T-helper 2 cell treated with Interferon-gamma antibody and Interleukin-4, amounts not matched to agents 100 ng/mL and 5 ng/mL, for 36 hours (primary cell): Measurements from ENCODE around the gene MRPS25. TPM values are rescaled to one million over a fixed set of nuclear protein-coding genes. Genes with fewer than 3 reads are reported as not detected.
"Not testable (repeated sequence)": the region's sequence is repeated elsewhere in the genome, so short reads cannot be mapped to it uniquely, and the experiment has no call there.

Source experiments
- intact Hi-C: fragments of 100-400 bp; cut with micrococcal nuclease; formaldehyde crosslinking; loops from one replicate; pipeline ENCODE4 v1.15.1; 2023
- total RNA-seq: library from RNA; stranded (reverse); gene quantifications from 2 replicates; pipeline ENCODE4 v1.2.3, GENCODE V29; 2022

Gene MRPS25
- total RNA-seq, 1 donor from 2014 or later = 65.8 TPM

DNA sequence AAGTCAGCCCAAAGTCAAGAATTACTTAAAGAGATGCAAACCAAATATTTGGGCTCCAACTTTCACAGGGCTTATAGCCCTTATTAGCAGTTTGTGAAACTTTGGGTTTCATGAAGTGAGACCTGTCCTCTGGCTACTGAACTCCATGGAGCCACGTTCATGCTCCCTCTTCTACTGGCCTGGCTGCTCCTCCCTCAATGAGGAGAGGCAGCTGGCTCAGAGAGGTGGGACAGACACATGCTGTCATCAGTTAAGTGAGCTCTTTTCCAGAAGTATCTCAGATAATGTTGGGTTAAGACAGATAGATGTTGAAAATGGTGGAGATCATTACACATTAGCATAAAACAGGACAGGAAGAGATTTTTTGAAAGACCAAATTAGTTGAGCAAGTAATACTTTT, 19.4 kb downstream of the MRPS25 start:
- intact Hi-C loops = loop anchor here (10.0 kb wide), 1 partner anchor 121 kb away; no protein-coding TSS in a partner anchor

DNA sequence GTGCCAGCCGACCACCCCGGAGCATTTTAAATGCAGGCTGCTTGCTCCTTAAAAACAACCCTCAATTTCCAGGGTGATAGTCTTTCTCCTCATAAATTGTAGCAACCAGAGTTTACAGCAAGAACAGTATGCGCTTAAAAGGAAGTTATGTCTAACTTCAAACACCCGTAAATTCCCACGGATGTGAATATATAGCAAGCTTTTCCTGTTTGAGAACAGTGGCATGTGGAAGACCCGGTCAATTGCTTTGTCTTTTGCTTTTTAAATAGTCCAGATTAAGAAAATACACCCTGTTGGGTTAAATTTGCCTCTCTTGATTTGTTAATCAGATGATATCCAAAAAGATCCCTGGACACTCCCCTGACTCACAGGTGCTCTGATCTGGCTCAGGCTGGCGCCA, 20.8 kb downstream of the MRPS25 start:
- intact Hi-C loops = loop anchor here (10.0 kb wide), 1 partner anchor 120 kb away; no protein-coding TSS in a partner anchor

DNA sequence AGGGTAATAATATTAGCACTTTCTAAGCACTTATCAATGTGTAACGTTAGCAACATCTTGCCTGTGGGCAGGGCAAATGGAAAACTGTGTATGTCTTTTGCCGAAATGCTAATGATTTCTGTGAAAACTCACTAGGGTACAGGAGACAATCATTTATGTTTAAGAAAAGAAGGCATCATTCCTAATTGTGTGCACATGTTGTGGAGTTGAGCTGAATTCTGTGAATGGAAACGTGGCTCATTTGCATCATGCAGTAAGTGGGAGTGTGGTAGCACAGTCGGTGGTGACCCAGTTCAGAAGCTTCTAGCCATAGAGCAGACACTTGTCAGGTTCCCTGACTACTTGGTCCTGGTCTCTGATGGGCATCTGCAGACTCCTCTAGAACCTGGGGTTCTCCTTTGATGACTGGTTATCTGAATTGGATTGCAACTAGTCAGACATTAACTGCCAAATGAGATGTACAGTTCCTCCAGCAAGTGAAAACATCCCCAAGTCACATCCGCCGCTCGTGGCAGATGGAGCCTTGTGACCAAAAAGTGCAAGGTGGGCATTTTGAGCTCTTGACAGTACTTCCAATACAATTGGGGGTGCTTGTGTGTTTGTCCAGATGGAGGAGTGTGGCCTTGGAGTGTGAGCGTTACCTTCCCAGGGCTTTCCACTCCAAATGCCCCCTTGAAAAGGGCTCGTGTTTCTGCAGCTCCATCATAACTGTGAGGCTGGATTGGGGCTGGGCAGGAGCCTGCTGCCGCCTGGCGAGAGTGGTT, 21.5 kb downstream of the MRPS25 start:
- intact Hi-C loops = loop anchor here (10.0 kb wide), 1 partner anchor 119 kb away; no protein-coding TSS in a partner anchor

DNA sequence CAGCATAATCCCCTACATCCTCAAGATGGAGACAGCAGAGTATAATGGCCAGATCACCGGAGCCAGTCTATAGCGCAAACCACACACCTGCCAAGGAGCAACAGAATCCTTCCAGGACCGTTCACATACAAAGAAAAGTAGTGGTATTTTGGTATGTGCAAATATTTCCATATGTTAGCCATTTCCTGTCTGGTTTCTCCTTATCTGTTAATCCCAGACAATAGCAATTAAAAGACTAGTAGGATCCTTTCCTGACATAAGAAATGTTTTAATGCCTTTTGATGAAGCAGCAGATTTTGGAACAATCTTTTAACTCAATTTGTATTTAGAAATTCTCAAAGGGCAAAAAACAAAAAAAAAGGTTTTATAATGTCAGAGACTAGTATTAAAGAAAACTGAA, 22.2 kb downstream of the MRPS25 start:
- intact Hi-C loops = loop anchor here (10.0 kb wide), 1 partner anchor 118 kb away; no protein-coding TSS in a partner anchor

DNA sequence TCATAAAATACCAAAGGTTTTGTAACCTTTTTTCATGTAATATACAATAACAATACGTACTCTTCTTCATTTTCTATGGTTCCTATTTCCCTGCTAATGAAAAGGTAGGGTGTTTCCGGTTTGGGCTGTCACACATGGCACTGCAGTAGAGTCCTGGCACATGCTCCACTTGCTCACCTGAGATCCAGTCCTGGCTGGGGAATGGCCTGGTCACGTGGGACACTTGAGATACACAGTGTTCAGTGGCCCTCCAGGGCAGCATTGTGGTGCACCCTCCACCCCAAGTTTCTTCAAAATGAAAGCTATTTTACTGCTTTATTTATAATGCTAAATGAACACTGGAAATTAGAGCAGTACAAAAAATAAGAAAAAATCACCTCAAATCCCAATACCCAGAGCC, 23.2 kb downstream of the MRPS25 start:
- intact Hi-C loops = loop anchor here (10.0 kb wide), 1 partner anchor 117 kb away; no protein-coding TSS in a partner anchor

DNA sequence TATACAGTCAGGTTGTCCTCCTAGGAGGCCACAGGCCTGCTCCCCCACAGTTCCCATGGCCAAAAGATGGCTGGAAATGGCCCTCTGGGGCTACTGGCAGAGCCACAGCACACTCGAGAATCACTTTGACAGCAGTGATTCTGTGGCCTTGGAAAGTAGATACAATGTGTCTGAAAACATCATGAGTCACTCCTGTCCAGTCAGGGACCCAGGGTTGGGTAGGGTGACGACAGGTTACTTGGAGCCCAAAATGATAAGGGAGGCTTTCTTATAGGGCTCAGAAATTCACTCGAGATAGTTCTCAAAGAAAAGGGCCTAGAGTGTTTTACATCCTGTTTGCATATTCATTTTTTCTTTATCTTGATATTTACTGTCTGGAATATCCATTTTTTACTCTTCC, 24.3 kb downstream of the MRPS25 start:
- intact Hi-C loops = loop anchor here (10.0 kb wide), 1 partner anchor 116 kb away; no protein-coding TSS in a partner anchor

DNA sequence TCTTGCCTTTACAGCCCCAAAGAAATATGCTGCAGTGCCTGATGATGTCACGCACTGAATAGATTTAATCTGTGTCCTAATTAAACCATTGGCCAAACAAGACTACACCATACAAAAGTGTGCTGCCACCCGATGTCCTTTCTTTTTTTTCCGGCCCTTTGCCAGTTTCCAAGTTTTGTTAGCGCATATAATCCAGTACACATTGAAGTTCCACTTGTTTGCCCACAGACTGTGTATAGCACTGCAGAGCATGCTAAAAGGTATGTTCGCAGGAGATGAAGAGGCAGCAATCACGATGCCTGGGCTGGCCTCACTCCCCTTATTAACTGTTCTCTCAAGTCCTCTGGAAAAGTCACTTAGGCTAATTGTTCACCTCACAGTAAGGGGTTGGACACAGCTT, 26.8 kb downstream of the MRPS25 start:
- intact Hi-C loops = no loop called here

DNA sequence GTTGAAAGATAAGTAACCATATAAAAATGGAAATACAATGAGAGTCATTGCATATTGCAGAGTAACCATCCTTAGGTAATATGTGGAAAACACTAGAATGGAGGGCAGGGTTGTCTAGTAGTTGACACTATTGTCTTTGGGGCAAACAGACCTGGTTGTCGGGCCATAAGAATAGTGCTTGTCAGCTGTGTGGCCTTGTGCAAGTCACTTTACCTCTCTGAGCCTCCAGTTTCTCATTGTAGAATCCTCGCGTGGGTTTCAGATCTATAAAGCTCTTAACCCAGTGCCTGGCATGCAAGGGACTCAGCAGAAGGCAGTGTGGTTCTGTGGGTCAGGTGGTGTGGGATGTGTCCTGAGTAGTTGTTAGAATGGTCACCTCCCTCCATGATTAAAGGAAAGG, 32.0 kb downstream of the MRPS25 start:
- intact Hi-C loops = no loop called here

DNA sequence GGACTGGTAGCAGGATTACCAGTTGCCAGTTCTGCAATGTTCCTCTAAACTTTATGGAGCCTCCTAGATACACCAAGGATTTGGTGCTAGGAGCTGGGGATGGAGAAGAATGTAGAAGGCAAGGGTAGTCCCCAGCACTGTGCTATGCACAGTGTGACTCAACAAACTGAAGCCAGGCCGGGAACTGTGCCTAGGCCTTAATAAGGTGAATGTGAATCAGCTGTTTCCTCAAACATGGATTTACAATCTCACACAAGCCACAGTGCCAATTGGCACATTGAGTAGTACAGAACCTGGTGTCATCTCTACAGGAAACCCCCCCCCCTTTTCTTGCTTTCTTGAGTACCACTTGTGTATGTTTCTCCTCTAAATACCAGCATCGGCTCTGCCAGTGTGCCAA, 32.5 kb downstream of the MRPS25 start:
- intact Hi-C loops = no loop called here

DNA sequence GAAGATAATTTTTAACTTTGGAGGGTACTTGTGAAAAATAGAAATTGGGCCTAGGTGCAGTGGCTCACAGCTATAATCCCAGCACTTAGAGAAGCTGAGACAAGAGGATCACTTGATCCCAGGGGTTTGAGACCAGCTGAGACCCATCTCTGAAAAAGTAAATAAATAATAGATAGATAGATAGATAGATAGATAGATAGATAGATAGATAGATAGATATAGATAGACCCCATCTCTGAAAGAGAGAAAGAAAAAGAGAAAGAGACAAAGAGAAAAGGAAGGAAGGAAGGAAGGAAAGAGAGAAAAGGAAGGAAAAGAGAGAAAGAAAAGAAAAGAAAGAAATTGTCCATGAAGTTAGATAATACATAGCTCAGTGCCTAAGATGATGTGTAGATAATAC, 35.5 kb downstream of the MRPS25 start:
- intact Hi-C loops = no loop called here

DNA sequence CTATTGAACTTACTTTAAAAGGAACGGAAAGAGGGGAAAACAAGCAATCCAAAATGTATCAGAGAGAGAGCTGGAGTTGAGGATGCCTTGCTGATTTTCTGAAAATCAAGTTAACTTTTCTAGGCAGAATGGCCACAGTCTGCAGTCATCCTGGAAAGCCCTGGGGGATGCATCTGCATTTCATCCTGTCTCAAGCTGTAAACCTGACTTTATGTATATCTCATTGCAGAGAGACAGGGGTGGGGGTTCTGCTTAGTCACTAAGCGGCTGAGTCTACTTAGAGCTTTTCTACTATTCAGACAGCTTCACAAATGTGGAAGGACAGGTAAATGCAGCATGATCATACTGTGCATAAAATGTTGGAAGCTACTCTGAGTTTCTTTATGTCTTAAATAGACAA, 41.4 kb downstream of the MRPS25 start:
- intact Hi-C loops = no loop called here

DNA sequence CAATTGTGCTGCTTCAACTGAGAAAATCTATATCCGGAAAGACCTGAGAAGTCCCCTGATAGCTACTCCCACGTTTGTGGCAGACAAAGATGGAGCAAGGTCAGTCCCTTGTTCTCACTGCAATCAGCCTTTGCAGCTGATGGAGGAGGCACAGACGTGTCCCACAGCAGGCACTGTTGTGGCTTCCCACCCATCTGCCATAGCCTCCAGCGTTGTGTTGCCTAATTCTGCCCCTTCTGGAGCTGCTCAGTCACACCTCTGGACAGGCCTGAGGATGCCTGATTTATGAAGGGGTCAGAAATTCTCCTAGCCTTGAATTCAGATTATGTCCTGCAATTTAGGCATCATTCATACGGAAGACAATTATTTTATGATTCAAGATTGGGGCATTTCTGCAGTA, 41.9 kb downstream of the MRPS25 start:
- intact Hi-C loops = no loop called here

DNA sequence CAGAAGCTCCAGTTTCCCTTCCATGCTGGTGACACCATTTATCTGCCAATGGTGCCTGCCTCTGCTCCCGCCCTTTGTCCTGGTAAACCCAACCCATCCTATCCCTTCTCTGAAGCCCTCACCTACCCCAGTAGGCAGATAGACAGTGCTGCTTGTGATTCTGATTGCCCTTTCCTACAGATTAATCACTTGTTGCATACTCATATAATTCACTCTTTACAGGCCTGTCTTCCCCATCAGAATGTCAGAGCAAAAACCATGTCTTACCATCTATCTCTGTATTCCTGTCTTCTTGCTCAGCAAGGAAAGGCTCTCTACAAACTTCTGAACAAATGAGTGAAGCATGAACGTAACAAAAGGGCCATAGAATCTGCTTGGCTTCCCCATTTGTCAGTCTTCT, 47.9 kb downstream of the MRPS25 start:
- intact Hi-C loops = no loop called here

DNA sequence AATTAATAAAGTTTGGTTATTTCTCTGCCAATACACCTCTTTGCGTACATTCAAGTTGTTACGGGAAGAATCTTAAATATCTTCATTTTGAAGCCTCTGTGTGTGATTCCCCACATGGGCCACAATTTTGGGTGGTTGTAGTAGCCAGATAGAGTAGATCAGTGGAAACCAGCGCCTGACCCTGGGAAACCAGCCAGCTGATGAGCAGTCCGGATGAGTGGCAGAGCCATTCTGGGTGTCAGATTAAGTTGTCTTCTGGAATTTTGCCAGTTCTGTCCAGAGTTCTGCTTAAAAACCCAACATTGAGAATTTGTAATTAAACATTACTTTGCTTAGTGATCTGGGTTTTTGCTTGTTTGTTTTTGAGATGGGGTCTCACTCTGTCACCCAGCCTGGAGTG, 49.7 kb downstream of the MRPS25 start:
- intact Hi-C loops = no loop called here

DNA sequence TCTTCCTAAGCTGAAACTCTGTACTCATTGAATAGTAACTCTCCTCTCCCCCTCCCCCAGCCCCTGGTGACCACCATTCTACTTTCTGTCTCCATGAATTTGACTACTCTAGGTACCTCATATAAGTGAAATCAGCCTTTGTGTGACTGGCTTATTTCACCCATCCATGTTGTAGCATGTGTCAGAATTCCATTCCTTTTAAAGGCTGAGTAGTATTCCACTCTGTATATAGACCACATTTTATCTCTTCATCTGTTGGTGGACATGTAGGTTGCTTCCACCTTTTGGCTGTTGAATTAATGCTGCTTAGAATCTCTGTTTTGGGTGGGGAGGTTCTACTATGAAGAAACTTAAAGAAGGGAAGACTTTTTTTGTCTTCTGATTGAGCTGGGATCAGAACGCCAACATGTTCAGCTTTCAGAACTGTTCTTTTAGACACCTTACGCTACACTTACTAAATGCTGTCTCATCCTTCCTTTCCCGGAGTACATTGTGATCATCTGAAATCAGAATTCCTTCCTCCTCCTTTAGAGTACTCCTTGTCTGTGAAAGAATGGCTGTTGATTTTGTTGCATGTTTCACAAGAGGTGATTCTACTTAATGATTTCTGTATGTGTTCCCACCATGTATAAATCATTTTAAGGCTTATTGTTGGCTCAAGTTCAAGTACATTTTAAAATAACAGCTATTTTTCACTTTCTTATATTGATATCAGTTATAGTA, 50.3 kb downstream of the MRPS25 start:
- intact Hi-C loops = no loop called here

DNA sequence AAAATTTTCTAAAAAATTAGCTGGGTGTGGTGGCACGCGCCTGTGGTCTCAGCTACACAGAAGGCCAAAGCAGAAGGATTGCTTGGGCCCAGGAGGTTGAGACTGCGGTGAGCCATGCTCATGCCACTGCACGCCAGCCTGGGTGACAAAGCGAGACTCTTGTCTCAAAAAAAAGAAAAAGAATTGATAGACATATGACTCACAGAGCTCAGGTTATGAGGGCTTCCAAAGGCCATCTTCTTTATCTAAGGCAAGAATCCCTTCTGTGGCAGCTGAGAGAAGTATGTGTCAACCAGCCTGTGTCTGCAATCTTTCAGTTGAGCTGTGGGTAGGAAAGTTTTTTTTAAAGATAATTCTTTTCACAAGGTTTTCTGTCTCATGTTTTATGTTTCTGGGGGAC, 53.9 kb downstream of the MRPS25 start:
- intact Hi-C loops = no loop called here

DNA sequence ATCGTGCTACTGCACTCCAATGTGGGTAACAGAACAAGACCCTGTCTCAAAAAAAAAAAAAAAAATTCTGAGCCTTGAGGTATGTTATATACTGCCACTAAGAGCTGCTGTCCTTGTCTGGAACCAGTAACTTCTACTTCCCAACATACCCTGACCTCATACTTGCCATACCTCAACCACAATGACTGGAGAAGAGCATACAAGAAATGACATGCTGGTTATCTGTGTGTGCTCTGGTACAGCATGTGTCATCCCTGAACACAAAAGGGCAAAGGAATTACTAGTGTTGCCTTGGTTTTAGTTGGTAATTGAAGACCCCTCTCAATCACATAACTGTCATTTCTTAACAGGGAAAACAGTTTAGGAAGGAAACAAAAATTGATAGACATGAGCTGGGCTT, 54.5 kb downstream of the MRPS25 start:
- intact Hi-C loops = no loop called here

DNA sequence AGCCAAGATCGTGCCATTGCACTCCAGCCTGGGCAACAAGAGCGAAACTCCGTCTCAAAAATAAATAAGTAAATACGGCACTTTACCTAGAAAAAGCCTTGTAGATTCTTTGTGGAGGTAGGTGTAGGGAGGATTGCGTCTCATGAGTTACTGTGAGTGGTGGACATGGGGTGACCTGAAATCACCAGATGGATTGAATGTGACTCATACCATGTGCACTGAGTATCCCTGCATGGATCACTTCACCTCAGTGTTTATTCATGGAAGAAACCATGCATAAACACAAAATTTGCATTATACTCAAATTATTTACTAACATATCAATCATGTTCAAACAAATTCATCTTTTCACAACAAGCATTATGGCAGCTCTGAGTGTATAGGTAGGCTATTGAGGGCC, 55.9 kb downstream of the MRPS25 start:
- intact Hi-C loops = no loop called here

DNA sequence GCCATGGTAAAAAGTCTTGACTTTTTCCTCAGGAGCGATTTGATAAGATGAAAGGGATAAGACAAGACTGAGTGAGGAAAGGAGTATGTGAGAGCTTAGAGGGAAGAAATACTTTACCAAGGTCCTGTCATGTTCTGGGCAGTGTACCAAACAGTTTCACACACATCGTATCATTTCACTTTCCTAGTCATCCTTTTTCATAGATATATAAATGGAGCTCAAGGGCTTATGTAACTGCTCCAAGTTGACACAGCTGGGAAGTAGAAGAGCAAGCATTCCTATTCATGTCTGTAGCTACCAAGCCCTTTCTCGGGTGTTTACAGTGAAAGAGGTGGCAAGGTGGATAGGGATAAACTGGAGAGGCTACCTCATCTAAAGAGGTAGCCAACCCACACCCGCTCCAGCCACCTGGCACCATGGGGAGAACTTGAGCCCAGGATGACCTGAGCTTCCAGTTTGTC, 57.4 kb downstream of the MRPS25 start:
- intact Hi-C loops = no loop called here

DNA sequence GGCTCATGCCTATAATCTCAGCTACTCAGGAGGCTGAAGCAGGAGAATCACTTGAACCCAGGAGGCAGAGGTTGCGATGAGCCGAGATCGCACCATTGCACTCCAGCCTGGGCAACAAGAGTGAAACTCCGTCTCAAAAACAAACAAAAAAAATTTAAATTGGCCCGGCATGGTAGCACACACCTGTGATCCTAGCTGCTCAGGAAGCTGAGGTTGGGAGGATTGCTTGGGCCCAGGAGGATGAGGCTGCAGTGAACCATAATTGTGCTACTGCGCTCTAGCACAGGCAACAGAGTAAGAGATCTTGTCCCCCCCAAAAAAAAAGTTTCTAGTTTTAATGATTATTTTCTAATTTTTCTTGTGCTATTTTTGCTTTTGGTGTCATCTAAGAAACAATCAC, 65.9 kb downstream of the MRPS25 start:
- intact Hi-C loops = not testable (repeated sequence)
